ENCODE measurements around the gene VAT1L. TPM values are rescaled to one million over a fixed set of nuclear protein-coding genes. Genes with fewer than 3 reads are reported as not detected.

VAT1L gene
- total RNA-seq, 2 donors from 2014 or later, result 0.05 to 4.4 TPM

- H3K9me3 ChIP-seq, result no peaks in the 10 kb centered on the region
- H3K27ac ChIP-seq, result no peak overlapping the region
- WGBS, result 72% methylated on average over 5 of the region's 5 CpGs
- intact Hi-C loops (cut with DNase I), result no loop called here
- no peak for DNase-seq (ENCODE audit: low spot score)
- no peak overlapping the region for H3K4me3 ChIP-seq
- no peaks in the 10 kb centered on the region for H3K36me3 ChIP-seq
- TF ChIP-seq CTCF (IDR thresholded peaks at IDR 0.05) (no peak), POLR2A (IDR thresholded peaks at IDR 0.05) (no peak), POLR2AphosphoS5 (IDR thresholded peaks at IDR 0.05) (no peak)
- no peaks in the 10 kb centered on the region for H3K4me1 ChIP-seq (replicated peaks)
- no peaks in the 10 kb centered on the region for H3K27me3 ChIP-seq (replicated peaks; ENCODE audit: insufficient read depth)
Measured at GRCh38 chr16:77977339-77977738, 189.0 kb downstream of the VAT1L start.

GRCh38 chr16:77985111-77985510 is 196.7 kb downstream of the VAT1L start:
- peaks cover 2% of the 10 kb centered on the region for H3K27me3 ChIP-seq (replicated peaks; ENCODE audit: insufficient read depth)
- no peaks in the 10 kb centered on the region for H3K9me3 ChIP-seq
- no peak for DNase-seq (ENCODE audit: low spot score)
- no peak overlapping the region for H3K27ac ChIP-seq
- H3K4me3 ChIP-seq, result no peak overlapping the region
- no peaks in the 10 kb centered on the region for H3K4me1 ChIP-seq (replicated peaks)
- WGBS, result 90% methylated on average over 3 of the region's 3 CpGs
- TF ChIP-seq CTCF (IDR thresholded peaks at IDR 0.05) (no peak), POLR2AphosphoS5 (IDR thresholded peaks at IDR 0.05) (no peak), POLR2A (IDR thresholded peaks at IDR 0.05) (no peak)
- intact Hi-C loops (cut with DNase I), result no loop called here
- H3K36me3 ChIP-seq, result no peaks in the 10 kb centered on the region

GRCh38 chr16:77986011-77986740 is 197.8 kb downstream of the VAT1L start:
- TF ChIP-seq POLR2AphosphoS5 (IDR thresholded peaks at IDR 0.05) (no peak), CTCF (IDR thresholded peaks at IDR 0.05) (no peak), POLR2A (IDR thresholded peaks at IDR 0.05) (no peak)
- no peak for DNase-seq (ENCODE audit: low spot score)
- Histone ChIP-seq H3K4me3 (no peak overlapping the region), H3K9me3 (no peaks in the 10 kb centered on the region), H3K36me3 (no peaks in the 10 kb centered on the region), H3K4me1 (replicated peaks) (no peaks in the 10 kb centered on the region), H3K27me3 (replicated peaks; ENCODE audit: insufficient read depth) (peaks cover 2% of the 10 kb centered on the region), H3K27ac (no peak overlapping the region)
- intact Hi-C loops (cut with DNase I), result no loop called here
- whole genome bisulfite sequencing, result 93% methylated on average over 7 of the region's 7 CpGs

GRCh38 chr16:77987810-77988209 is 199.4 kb downstream of the VAT1L start:
- DNase-seq (ENCODE audit: low spot score), result no peak
- Histone ChIP-seq H3K4me3 (no peak overlapping the region), H3K27ac (no peak overlapping the region), H3K4me1 (replicated peaks) (no peaks in the 10 kb centered on the region), H3K27me3 (replicated peaks; ENCODE audit: insufficient read depth) (peaks cover 2% of the 10 kb centered on the region), H3K9me3 (no peaks in the 10 kb centered on the region), H3K36me3 (no peaks in the 10 kb centered on the region)
- intact Hi-C loops (cut with DNase I), result no loop called here
- TF ChIP-seq POLR2AphosphoS5 (IDR thresholded peaks at IDR 0.05) (no peak), CTCF (IDR thresholded peaks at IDR 0.05) (no peak), POLR2A (IDR thresholded peaks at IDR 0.05) (no peak)
- WGBS, result 16% methylated on average over 2 of the region's 2 CpGs

GRCh38 chr16:77989846-77990245 is 201.5 kb downstream of the VAT1L start:
- TF ChIP-seq CTCF (IDR thresholded peaks at IDR 0.05) (no peak), POLR2AphosphoS5 (IDR thresholded peaks at IDR 0.05) (no peak), POLR2A (IDR thresholded peaks at IDR 0.05) (no peak)
- no peak for DNase-seq (ENCODE audit: low spot score)
- intact Hi-C loops (cut with DNase I), result no loop called here

More at GRCh38 chr16:77989846-77990245, 201.5 kb downstream of the VAT1L start:
- Histone ChIP-seq H3K27ac (no peak overlapping the region), H3K4me1 (replicated peaks) (no peaks in the 10 kb centered on the region), H3K27me3 (replicated peaks; ENCODE audit: insufficient read depth) (no peaks in the 10 kb centered on the region), H3K36me3 (no peaks in the 10 kb centered on the region), H3K9me3 (no peaks in the 10 kb centered on the region), H3K4me3 (no peak overlapping the region)
- 54% methylated on average over 4 of the region's 4 CpGs for WGBS

All from prostate gland (tissue), 2 donors.